GM20000 (cell line): ENCODE results near the gene ABHD4.
"Not testable (repeated sequence)": the region's sequence is repeated elsewhere in the genome, so short reads cannot be mapped to it uniquely, and the experiment has no call there.

Experiments used
- DNase-seq: peaks from one replicate; pipeline ENCODE4 v3.0.0; 2012; ENCODE audit warnings: low spot score
- CTCF ChIP-seq: IDR thresholded peaks from 2 replicates; pipeline ENCODE4 v1.5.1; 2012; ENCODE audit warnings: mild to moderate bottlenecking, control low read depth; ENCODE audit errors: extremely low read depth, missing control alignments

ABHD4 gene

GRCh38 chr14:22630486-22630885, 32.4 kb downstream of the ABHD4 start:
- TF ChIP-seq CTCF, result no peak
- no peak for DNase-seq

- DNase-seq, result no peak
- no peak for TF ChIP-seq CTCF
These were observed 36.3 kb downstream of the ABHD4 start for GRCh38 chr14:22634233-22634900.

GRCh38 chr14:22635980-22636379, 37.9 kb downstream of the ABHD4 start:
- not testable (repeated sequence) for DNase-seq

- no peak for DNase-seq
- no peak for TF ChIP-seq CTCF
These were observed 42.1 kb downstream of the ABHD4 start for GRCh38 chr14:22640192-22640591.

GRCh38 chr14:22641846-22642245, 43.7 kb downstream of the ABHD4 start:
- TF ChIP-seq CTCF, result no peak

GRCh38 chr14:22644305-22644635, 46.2 kb downstream of the ABHD4 start, which contains the start of gene OR6J1:
Gene OR6J1, minus strand, starts transcription at chr14:22644352. Its CDS starts 9,541 bp downstream, at chr14:22634811.
- TF ChIP-seq CTCF, result no peak
- DNase-seq, result no peak

More at GRCh38 chr14:22641846-22642245, 43.7 kb downstream of the ABHD4 start:
- no peak for DNase-seq

GRCh38 chr14:22646570-22647254, 48.6 kb downstream of the ABHD4 start:
- TF ChIP-seq CTCF, result no peak
- no peak for DNase-seq

GRCh38 chr14:22648506-22648905, 50.4 kb downstream of the ABHD4 start:
- TF ChIP-seq CTCF, result no peak
- DNase-seq, result no peak
